HCT116 (cell line): ENCODE results near the gene GNAT1.

ENCODE experiments used
- CEBPB ChIP-seq: IDR thresholded peaks from 2 replicates; pipeline ENCODE4 v1.6.1; 2012; ENCODE audit warnings: low read depth
- EZH2 ChIP-seq: fragments of 200-600 bp; sonication (generic); IDR thresholded peaks from 2 replicates; pipeline ENCODE4 v1.6.1; 2017; ENCODE audit warnings: antibody characterized with exemption, mixed run types
- JUND ChIP-seq: IDR thresholded peaks from 2 replicates; pipeline ENCODE4 v1.6.1; 2012
- POLR2A ChIP-seq: IDR thresholded peaks from 2 replicates; pipeline ENCODE4 v1.7.0; 2011; ENCODE audit warnings: borderline replicate concordance; ENCODE audit not compliant: insufficient read depth, insufficient read length; ENCODE audit errors: extremely low read depth
- POLR2AphosphoS5 ChIP-seq: IDR thresholded peaks from 2 replicates; pipeline ENCODE4 v1.6.1; 2011; ENCODE audit warnings: mild to moderate bottlenecking, low read depth, low read length, moderate library complexity
- SP1 ChIP-seq: IDR thresholded peaks from 2 replicates; pipeline ENCODE4 v1.6.1; 2012; ENCODE audit warnings: low read depth
- SRF ChIP-seq: IDR thresholded peaks from 2 replicates; pipeline ENCODE4 v1.6.1; 2012; ENCODE audit warnings: low read depth
- TCF7L2 ChIP-seq: IDR thresholded peaks from 2 replicates; pipeline ENCODE4 v1.7.0; 2011; ENCODE audit warnings: borderline replicate concordance, inconsistent platforms; ENCODE audit not compliant: insufficient read depth, insufficient read length; ENCODE audit errors: extremely low read depth
- YY1 ChIP-seq: IDR thresholded peaks from 2 replicates; pipeline ENCODE4 v1.6.1; 2011; ENCODE audit warnings: low read length, low read depth, moderate library complexity, mild to moderate bottlenecking; ENCODE audit not compliant: insufficient replicate concordance; ENCODE audit errors: extremely low read depth
- TF ChIP-seq, protein P1 (sequence below), 3 experiments: fragments of 200-600 bp in 1 of 3; sonication (generic) in 1 of 3; IDR thresholded peaks in 2 of 3; conservative IDR thresholded peaks in 1 of 3; 2 replicates each; pipeline ENCODE4 v1.5.1; 2012 to 2017; ENCODE audit warnings: low read depth in 2 of 3, low read length in 2 of 3, antibody characterized with exemption in 1 of 3, borderline replicate concordance in 1 of 3, control low read depth in 1 of 3, mild to moderate bottlenecking in 1 of 3, mixed read lengths in 1 of 3, mixed run types in 1 of 3, moderate library complexity in 1 of 3; ENCODE audit not compliant: insufficient read depth in 1 of 3
- TF ChIP-seq, protein P2 (sequence below): IDR thresholded peaks from 2 replicates; pipeline ENCODE4 v1.6.1; 2012
- TF ChIP-seq, protein P3 (sequence below): IDR thresholded peaks from 2 replicates; pipeline ENCODE4 v1.6.1; 2012; ENCODE audit warnings: low read depth

DNA sequence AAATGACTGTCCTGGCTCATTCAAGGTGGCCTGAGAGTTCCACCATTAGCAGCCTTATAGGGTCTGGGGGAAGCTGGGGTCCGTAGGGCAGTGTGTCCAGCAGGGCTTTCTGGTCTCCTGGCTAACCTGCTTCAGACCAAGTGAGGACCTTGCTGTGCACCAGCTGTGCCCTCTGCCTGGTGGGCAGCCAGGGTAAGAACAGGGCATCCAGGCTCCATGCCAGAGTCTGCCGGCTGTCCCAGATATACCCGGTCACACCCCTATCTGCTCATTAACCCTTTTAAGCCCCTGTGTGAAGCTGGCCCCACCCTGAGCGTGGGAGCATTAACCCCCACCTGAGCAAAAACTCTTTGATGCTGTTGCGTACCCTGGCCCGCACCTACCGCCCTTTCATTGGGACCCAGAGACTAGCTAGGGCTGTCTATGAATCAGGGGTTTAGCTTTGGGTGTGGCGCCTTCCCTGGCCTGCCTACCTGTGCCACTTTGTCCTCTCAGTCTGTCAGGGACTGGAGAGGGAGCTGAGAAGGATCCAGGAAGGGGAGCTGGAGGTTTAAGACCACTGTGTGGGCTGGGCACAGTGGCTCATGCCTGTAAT, 18.7 kb upstream of the GNAT1 start:
- TF ChIP-seq, protein P1, sequence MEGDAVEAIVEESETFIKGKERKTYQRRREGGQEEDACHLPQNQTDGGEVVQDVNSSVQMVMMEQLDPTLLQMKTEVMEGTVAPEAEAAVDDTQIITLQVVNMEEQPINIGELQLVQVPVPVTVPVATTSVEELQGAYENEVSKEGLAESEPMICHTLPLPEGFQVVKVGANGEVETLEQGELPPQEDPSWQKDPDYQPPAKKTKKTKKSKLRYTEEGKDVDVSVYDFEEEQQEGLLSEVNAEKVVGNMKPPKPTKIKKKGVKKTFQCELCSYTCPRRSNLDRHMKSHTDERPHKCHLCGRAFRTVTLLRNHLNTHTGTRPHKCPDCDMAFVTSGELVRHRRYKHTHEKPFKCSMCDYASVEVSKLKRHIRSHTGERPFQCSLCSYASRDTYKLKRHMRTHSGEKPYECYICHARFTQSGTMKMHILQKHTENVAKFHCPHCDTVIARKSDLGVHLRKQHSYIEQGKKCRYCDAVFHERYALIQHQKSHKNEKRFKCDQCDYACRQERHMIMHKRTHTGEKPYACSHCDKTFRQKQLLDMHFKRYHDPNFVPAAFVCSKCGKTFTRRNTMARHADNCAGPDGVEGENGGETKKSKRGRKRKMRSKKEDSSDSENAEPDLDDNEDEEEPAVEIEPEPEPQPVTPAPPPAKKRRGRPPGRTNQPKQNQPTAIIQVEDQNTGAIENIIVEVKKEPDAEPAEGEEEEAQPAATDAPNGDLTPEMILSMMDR (IDR thresholded peaks at IDR 0.05 in 2 of 3, conservative IDR thresholded peaks at IDR 0.05 in 1 of 3; ENCODE audit: borderline replicate concordance in 1 of 3, insufficient read depth in 1 of 3, low read depth in 2 of 3, low read length in 2 of 3), result no peak
- TF ChIP-seq POLR2A (no peak), SP1 (no peak), CEBPB (no peak), YY1 (no peak), POLR2AphosphoS5 (no peak), EZH2 (no peak), TCF7L2 (no peak), JUND (no peak), SRF (no peak)
- TF ChIP-seq, protein P2, sequence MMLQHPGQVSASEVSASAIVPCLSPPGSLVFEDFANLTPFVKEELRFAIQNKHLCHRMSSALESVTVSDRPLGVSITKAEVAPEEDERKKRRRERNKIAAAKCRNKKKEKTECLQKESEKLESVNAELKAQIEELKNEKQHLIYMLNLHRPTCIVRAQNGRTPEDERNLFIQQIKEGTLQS, result no peak
- TF ChIP-seq, protein P3, sequence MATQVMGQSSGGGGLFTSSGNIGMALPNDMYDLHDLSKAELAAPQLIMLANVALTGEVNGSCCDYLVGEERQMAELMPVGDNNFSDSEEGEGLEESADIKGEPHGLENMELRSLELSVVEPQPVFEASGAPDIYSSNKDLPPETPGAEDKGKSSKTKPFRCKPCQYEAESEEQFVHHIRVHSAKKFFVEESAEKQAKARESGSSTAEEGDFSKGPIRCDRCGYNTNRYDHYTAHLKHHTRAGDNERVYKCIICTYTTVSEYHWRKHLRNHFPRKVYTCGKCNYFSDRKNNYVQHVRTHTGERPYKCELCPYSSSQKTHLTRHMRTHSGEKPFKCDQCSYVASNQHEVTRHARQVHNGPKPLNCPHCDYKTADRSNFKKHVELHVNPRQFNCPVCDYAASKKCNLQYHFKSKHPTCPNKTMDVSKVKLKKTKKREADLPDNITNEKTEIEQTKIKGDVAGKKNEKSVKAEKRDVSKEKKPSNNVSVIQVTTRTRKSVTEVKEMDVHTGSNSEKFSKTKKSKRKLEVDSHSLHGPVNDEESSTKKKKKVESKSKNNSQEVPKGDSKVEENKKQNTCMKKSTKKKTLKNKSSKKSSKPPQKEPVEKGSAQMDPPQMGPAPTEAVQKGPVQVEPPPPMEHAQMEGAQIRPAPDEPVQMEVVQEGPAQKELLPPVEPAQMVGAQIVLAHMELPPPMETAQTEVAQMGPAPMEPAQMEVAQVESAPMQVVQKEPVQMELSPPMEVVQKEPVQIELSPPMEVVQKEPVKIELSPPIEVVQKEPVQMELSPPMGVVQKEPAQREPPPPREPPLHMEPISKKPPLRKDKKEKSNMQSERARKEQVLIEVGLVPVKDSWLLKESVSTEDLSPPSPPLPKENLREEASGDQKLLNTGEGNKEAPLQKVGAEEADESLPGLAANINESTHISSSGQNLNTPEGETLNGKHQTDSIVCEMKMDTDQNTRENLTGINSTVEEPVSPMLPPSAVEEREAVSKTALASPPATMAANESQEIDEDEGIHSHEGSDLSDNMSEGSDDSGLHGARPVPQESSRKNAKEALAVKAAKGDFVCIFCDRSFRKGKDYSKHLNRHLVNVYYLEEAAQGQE, result no peak
